ENCODE results near the gene SNRPA1.

Gene SNRPA1

GRCh38 chr15:101264911-101265641 lies 30.0 kb downstream of the SNRPA1 start:
- DNase-seq (ENCODE audit: low read depth, low spot score): no peak

- DNase-seq (ENCODE audit: low read depth, low spot score): no peak
These were observed 31.0 kb downstream of the SNRPA1 start for GRCh38 chr15:101264011-101264410.

DNA sequence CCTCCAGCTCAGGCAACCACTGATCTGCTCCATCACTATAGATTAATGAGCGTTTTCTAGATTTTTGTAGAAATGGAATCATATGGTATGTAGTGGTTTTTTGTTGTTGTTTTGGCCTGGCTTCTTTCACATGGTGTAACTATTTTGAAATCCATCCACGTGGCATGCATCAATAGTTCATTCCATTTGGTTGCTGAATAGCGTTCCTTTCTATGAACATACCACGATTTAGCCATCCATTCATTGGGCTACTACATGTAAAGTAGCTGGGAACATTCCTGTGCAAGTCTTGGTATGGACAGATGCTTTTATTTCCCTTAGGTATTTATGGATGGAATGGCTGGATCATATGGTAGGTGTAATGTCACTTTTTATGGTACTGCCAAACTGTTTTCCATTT lies 32.5 kb downstream of the SNRPA1 start:
- DNase-seq (ENCODE audit: low read depth, low spot score): no peak

GRCh38 chr15:101258238-101259144 lies 36.6 kb downstream of the SNRPA1 start:
- no peak for DNase-seq (ENCODE audit: low read depth, low spot score)

DNA sequence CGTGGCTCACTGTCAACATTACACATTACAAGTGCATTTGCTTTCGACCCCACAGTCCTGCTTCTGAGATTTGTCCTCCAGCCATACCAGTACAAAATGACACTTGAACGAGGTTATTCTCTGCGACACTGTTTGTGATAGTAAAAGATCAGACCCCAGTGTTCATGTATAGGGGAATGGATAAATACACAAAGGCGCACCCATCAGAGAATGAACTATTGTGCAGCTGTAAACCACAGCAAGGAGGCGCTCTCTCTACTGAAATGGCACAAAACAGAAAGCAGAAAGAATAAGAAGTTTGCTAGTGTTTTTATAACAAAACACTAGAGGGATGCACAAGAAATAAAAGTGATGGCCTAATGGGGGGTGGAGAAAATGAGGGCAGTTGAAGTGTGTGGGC lies 38.3 kb downstream of the SNRPA1 start:
- DNase-seq (ENCODE audit: low read depth, low spot score): no peak

- no peak for DNase-seq (ENCODE audit: low read depth, low spot score)
These were observed 39.3 kb downstream of the SNRPA1 start for GRCh38 chr15:101255615-101256241.

- no peak for DNase-seq (ENCODE audit: low read depth, low spot score)
These were observed 40.0 kb downstream of the SNRPA1 start for GRCh38 chr15:101255051-101255395.

DNA sequence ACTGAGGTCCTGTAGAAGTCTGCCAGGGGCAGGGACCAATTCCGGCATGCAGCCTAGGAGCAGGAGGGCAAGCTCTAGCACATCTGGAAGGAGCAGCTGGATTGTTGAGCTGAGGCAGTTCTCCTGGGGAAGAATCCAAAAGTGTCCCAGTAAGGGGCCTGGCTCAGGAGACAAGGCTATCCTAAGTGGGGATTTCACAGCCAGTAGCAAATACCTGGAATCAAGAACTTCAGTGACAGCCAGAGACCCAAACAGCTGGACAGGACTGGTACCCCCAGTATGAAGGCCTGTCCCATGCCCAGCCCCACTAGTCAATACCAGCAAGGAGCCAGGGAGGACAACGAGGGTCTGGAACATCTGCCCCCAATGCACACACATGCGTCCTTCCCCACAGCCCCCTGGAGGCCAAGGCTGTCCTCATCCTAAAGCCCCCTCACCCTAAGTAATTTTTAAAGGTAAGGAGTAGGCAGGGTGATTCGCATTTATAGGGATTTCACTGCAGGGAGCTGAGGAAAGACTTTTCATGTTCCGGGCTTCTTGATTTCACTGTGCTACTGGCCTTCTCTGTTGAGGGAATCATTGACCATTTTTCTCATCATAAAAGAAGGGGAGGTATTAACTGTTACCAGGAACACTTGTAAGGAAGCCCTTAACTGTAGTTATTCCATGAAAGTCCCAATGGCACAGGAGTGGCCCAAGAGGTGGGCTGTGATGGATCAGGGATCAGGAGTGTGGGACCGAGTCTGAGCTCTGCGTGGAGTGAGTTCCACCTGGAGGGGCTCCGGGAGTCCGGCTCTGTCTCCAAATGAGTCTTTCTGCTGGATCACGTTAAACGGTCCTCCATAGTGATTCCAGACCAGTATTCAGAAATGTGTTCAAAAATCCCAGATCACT lies 40.6 kb downstream of the SNRPA1 start:
- no peak for DNase-seq (ENCODE audit: low read depth, low spot score)

DNA sequence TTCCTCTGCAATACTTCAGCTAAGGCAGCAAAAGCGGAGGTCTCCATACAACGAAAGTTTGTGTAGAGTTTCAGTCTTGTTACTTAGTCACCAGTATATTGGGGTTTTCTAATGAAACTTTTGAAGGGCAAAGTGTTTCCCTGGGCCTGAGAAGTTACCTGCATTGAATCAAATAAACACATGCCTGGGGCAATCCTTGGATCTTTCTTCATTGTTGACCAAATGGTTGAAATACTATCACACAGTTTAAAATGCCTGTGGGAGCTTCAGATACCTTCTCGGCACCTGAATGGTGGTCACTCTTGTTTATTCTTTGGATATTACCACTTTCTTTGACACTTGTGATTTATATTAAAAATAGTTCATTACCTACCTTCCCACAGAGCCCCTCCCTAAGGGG lies 42.2 kb downstream of the SNRPA1 start:
- DNase-seq (ENCODE audit: low read depth, low spot score): no peak

DNA sequence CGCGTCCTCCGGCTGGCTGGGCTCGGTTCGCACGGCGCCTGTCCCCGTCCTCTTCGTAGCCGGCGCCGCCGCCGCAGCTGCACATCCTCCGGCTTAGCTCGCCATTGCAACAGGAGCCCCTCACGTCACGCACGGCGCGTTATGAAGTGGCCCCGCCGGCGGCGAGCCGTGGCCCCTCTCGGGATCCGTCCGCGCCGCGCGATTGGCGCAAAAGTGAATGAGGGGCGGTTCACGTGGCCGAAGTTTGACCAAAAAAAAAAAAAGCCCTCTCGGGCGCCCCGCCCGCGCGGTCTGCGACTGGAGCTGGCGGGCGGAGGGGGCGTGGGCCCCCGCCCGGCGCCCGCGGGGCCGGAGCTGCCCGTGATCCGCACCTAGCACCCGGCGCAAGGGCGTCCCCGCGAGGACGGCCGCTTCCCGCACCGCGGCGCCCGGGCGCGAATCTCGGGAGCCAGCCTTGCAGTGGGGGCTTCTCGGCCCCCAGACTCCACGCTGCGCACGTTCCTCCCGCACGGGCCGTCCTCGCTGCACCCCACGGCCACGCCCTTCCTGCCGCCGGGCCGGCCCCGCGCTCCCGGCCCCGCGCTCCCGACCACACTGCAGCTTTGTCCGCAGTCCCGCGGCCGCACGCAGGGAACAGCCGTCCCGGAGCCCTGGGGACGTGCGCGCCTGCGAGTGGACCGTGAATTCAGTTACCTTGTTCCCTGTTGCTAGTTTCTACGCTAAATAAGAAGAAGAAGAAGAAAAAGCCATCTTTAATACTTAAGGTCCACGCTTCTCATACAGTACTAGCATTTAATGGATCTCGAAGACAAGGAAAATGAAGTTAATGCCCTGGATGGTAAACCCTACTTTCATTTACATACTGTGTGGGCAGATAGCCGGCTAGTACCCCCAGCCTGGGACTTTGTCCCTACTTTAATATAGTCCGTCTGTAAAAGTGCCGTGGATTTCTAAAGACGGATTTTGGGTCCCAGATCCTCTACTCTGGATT lies 42.9 kb downstream of the SNRPA1 start, which contains the start of gene CHSY1:
CHSY1 (minus strand) TSS at position 219 of the 991 bp plus-strand sequence. CDS start 592 bp downstream, outside the sequence.
- DNase-seq (ENCODE audit: low read depth, low spot score): peak; percentile 75

DNA sequence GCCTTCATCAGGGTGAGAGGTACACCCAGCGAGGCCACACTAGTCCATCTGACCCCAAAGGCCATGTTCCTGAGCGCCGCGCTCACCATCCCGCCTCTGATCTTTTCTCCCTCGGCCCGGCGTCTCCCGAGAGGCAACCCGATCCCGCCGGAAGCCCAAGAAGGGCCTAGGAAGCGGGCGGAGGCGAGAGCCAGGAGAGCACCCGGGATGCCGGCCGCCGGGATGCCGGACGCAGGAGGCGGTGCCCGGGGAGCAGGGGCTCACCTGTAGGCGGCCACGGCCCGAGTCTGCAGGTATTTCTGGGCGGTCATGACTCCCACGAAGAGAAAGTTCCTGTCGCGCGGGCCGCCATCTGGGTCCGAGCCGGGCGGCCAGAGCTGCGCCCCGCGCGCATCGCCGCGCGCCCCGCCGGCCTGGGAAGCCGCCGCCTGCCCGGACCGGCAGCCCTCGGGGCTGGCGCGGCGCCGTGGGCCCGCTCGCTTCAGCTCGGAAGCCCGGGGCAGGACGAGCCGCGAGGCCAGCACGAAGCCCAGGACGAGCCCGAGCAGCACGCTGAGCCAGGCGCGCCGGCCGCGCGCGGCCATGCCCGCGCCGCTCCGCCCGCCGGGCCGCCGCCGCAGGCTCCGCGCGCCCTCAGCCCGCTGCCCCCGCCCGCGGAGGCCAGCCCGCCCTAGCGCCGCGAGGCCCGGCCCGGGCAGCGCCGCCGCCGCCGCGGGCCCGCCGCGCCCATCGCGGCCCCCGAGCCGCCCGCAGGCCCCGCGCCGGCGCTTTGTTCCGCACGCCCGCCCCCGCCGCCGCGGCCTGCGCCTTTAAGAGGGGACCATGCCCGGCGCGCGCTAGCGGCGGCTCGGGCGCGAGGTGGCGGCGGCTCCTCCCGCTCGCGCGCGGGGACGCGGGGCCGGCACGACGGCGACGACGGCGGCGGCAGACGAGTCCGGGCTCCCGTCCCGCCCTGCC lies 43.9 kb downstream of the SNRPA1 start:
- DNase-seq (ENCODE audit: low read depth, low spot score): no peak

DNA sequence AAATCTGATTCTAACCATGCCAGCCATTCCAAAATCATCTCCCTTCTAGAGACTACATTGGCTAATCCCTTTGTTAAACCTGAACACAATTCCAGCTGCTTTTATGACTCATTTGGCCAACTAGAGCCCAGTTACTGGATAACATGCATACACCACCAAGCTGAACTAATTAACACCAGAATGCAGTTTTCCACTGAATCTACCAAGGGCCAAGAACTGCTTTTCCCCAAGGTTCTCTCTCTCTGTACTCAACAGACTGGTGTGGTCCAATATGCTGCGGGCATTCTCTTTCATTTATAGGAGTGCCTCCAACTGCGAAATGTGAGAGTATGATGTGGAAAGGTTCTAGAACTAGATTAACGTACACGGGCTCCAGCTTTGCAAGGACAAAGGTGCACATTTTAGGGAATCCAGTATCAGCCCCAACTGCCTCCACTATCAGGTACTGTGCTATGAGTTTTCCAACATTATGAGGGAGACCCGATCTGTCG lies 44.7 kb downstream of the SNRPA1 start:
- DNase-seq (ENCODE audit: low read depth, low spot score): no peak

DNA sequence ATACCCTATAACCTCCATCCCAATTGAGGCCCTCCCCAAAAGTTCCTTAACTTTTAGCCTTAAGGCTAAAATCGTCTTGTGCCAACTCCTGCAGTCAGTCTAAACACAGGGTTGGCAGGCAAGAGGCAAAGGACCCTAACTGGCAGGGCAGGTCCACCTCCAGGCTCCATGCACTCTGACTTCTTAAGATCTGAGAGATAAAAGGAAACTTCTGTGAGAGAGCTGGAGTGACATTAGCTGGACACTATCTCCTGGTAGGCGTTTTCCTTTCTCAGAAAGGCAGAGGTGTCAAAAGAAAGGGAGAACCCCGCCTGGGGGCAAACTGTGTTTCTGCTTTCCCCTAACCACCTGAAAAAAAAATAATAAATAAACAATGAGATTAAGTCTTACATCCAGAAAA lies 46.8 kb downstream of the SNRPA1 start:
- no peak for DNase-seq (ENCODE audit: low read depth, low spot score)

- no peak for DNase-seq (ENCODE audit: low read depth, low spot score)
These were observed 48.0 kb downstream of the SNRPA1 start for GRCh38 chr15:101246824-101247745.

DNA sequence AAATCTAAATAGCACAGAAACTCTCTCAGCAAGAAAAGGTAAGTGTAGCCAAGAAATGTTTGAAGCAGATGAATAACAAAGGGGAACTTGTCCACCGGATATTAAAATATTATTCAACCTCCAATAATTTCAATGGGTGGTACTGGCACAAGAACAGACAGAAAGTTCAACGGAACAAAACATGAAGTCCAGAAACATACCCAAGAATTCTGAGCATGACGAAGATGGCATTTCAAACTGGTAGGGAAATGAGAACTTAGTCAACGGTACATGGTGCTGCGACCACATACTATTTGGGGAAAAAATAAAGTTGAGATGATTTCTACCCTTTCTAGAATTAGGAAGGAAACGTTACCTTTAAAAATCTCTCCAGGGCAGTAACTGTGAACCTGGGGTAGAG lies 48.7 kb downstream of the SNRPA1 start:
- no peak for DNase-seq (ENCODE audit: low read depth, low spot score)

GRCh38 chr15:101244889-101245668 lies 50.0 kb downstream of the SNRPA1 start:
- DNase-seq (ENCODE audit: low read depth, low spot score): no peak

All from activated CD4-positive, CD25-positive, alpha-beta regulatory T cell treated with anti-CD3 and anti-CD28 coated beads, Interleukin-2, amount 50 U/mL, for 16 hours (primary cell).